Vagina (tissue), 2 donors: ENCODE data around the gene RPP40.

Experiments used
- POLR2AphosphoS5 ChIP-seq, 2 donors: sonication (generic); formaldehyde crosslinking; IDR thresholded peaks; one replicate each; pipeline ENCODE4 v1.9.0; 2017; ENCODE audit warnings: antibody characterized with exemption in 2 of 2, mild to moderate bottlenecking in 2 of 2, low read depth in 1 of 2; ENCODE audit not compliant: insufficient read depth in 1 of 2
- TF ChIP-seq, protein P1 (sequence below), 3 experiments: fragments of 450-650 bp in 2 of 3; fragments of 200-600 bp in 1 of 3; sonication (generic) in 1 of 3; IDR thresholded peaks; one replicate each; pipeline ENCODE4 v1.5.1; 2017 to 2019; ENCODE audit warnings: antibody characterized with exemption in 3 of 3, mild to moderate bottlenecking in 2 of 3, moderate library complexity in 2 of 3

DNA sequence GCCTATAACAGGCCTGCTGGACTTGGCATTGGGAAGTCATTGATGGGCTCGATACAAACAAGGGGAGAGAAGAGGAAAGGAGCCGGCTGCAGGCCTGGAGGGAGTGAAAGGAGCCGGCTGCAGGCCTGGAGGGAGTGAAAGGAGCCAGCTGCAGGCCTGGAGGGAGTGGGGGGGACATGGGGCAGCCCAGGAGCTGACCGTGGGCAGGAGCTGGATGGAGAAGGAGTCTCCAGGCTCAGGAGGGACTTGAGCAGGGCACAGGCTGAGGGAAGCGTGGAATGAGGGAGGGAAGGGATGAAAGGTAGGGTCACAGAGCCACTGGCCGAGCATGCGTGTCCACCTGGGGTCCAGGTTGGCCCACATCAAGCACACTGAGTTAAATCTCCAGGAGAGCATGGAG, 32.0 kb downstream of the RPP40 start:
- TF ChIP-seq, protein P1, sequence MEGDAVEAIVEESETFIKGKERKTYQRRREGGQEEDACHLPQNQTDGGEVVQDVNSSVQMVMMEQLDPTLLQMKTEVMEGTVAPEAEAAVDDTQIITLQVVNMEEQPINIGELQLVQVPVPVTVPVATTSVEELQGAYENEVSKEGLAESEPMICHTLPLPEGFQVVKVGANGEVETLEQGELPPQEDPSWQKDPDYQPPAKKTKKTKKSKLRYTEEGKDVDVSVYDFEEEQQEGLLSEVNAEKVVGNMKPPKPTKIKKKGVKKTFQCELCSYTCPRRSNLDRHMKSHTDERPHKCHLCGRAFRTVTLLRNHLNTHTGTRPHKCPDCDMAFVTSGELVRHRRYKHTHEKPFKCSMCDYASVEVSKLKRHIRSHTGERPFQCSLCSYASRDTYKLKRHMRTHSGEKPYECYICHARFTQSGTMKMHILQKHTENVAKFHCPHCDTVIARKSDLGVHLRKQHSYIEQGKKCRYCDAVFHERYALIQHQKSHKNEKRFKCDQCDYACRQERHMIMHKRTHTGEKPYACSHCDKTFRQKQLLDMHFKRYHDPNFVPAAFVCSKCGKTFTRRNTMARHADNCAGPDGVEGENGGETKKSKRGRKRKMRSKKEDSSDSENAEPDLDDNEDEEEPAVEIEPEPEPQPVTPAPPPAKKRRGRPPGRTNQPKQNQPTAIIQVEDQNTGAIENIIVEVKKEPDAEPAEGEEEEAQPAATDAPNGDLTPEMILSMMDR (IDR thresholded peaks at IDR 0.05) = no peak
- no peak for TF ChIP-seq POLR2AphosphoS5 (IDR thresholded peaks at IDR 0.05; ENCODE audit: insufficient read depth in 1 of 2, low read depth in 1 of 2)
